Renal pelvis (tissue), 3 donors: ENCODE measurements around the gene DUSP15. TPM values are rescaled to one million over a fixed set of nuclear protein-coding genes. Genes with fewer than 3 reads are reported as not detected.

Source experiments
- polyA plus RNA-seq, 3 donors: library from polyadenylated mRNA; unstranded; fragments of 120-200 nt; gene quantifications; one replicate each; pipeline ENCODE4 v1.2.1, GENCODE V29; 2013; ENCODE audit not compliant: insufficient read length in 3 of 3

The DUSP15 gene
- polyA plus RNA-seq, 3 donors: 17.9 to 23.0 (median 20.7) TPM

Other genes starting within 250 kb of the DUSP15 start
- gene COX4I2, start 232.6 kb downstream of the DUSP15 start, polyA plus RNA-seq: 1 to 10 TPM; 1.1 to 3.1 (median 1.6) TPM
- gene BCL2L1, start 147.7 kb downstream of the DUSP15 start, polyA plus RNA-seq: 10 to 100 TPM; 80.1 to 84.8 (median 81.1) TPM
- 10 to 100 TPM; 44.9 to 53.9 (median 49.4) TPM for gene TPX2, start 131.2 kb downstream of the DUSP15 start, polyA plus RNA-seq
- gene MYLK2, start 51.2 kb downstream of the DUSP15 start, polyA plus RNA-seq: under 1 TPM; 0.65 to 0.95 (median 0.91) TPM
- 1 to 10 TPM; 7.6 to 9.2 (median 8.0) TPM for gene FOXS1, start 24.9 kb downstream of the DUSP15 start, polyA plus RNA-seq
- gene TTLL9, start 107 bp upstream of the DUSP15 start, polyA plus RNA-seq: 1 to 10 TPM; 2.6 to 5.7 (median 5.6) TPM
- 10 to 100 TPM; 20.6 to 21.3 (median 20.9) TPM for gene PDRG1, start 81.5 kb upstream of the DUSP15 start, polyA plus RNA-seq
- gene XKR7, start 97.6 kb upstream of the DUSP15 start, polyA plus RNA-seq: under 1 TPM; 0.25 to 0.58 (median 0.43) TPM
- gene CCM2L, start 139.9 kb upstream of the DUSP15 start, polyA plus RNA-seq: 1 to 10 TPM; 7.0 to 9.2 (median 8.4) TPM
- 1 to 10 TPM; 2.0 to 3.3 (median 2.5) TPM for gene HCK, start 181.7 kb upstream of the DUSP15 start, polyA plus RNA-seq
- gene TM9SF4, start 239.2 kb upstream of the DUSP15 start, polyA plus RNA-seq: 10 to 100 TPM; 66.6 to 73.9 (median 71.9) TPM